HL-60 (cell line): ENCODE results near the gene H1-8.

Experiments used
- CTCF ChIP-seq: IDR thresholded peaks from one replicate; pipeline ENCODE4 v1.5.1; 2011; ENCODE audit warnings: low read length, control low read depth, inconsistent platforms; ENCODE audit not compliant: insufficient read depth
- POLR2AphosphoS5 ChIP-seq: IDR thresholded peaks from 2 replicates; pipeline ENCODE4 v1.6.1; 2012; ENCODE audit warnings: low read depth
- REST ChIP-seq: IDR thresholded peaks from 2 replicates; pipeline ENCODE4 v1.6.1; 2012; ENCODE audit warnings: low read depth; ENCODE audit not compliant: insufficient replicate concordance

- TF ChIP-seq CTCF (no peak), POLR2AphosphoS5 (no peak), REST (no peak)
Measured at GRCh38 chr3:129540776-129541516, 2.0 kb upstream of the H1-8 start.
